ENCODE measurements around the gene PITRM1.

The PITRM1 gene

GRCh38 chr10:3100093-3100792 is 72.3 kb downstream of the PITRM1 start:
- H3K4me2 ChIP-seq (ENCODE audit: low read length, poor library complexity, severe bottlenecking): no peak overlapping the region
- no peaks in the 10 kb centered on the region for H3K9me3 ChIP-seq (ENCODE audit: control insufficient read depth, low read length)
- peaks cover 42% of the 10 kb centered on the region for H3K4me1 ChIP-seq (ENCODE audit: control insufficient read depth, insufficient read depth, low read depth, low read length)
- no peak overlapping the region for H3K23ac ChIP-seq (ENCODE audit: low read length in 2 of 2)
- peak overlapping the region; percentile 80 to 85 for H2BK12ac ChIP-seq (ENCODE audit: low read length in 2 of 2)
- H3K27ac ChIP-seq (ENCODE audit: low read length, poor library complexity, severe bottlenecking): no peak overlapping the region
- H3K14ac ChIP-seq (ENCODE audit: low read length in 2 of 2): peak overlapping the region in 1 of 2 experiments; percentile 5
- H3K4ac ChIP-seq (ENCODE audit: low read depth in 1 of 2, low read length in 2 of 2): peak overlapping the region in 1 of 2 experiments; percentile 0
- peak overlapping the region; percentile 50 for H2BK120ac ChIP-seq (ENCODE audit: low read depth, low read length)
- no peak overlapping the region for H2AK5ac ChIP-seq (ENCODE audit: low read length, severe bottlenecking)
- H3K79me1 ChIP-seq (replicated peaks; ENCODE audit: low read length, poor library complexity, severe bottlenecking): peaks cover 24% of the 10 kb centered on the region
- DNase-seq: no peak
- H4K8ac ChIP-seq (ENCODE audit: low read length): no peak overlapping the region
- peaks cover 32 to 43% of the 10 kb centered on the region in 2 experiments for H3K36me3 ChIP-seq (ENCODE audit: control insufficient read depth in 1 of 2, insufficient read depth in 2 of 2, low read depth in 1 of 2, low read length in 2 of 2)
- no peak overlapping the region for H3K9ac ChIP-seq (ENCODE audit: low read length)
- 98% methylated on average over 19 of the region's 19 CpGs for WGBS
- no peak overlapping the region for H3K4me3 ChIP-seq (ENCODE audit: insufficient read depth in 1 of 2, low read depth in 1 of 2, low read length in 2 of 2)
- H4K91ac ChIP-seq (ENCODE audit: low read length): peak overlapping the region; percentile 86
- H3K27me3 ChIP-seq (ENCODE audit: control insufficient read depth in 1 of 2, insufficient read depth in 1 of 2, low read length in 2 of 2): no peaks in the 10 kb centered on the region
- H2BK15ac ChIP-seq (ENCODE audit: low read depth, poor library complexity, severe bottlenecking): peak overlapping the region; percentile 6
- H2BK5ac ChIP-seq (ENCODE audit: low read depth, low read length, poor library complexity, severe bottlenecking): no peak overlapping the region
- H3K18ac ChIP-seq (ENCODE audit: low read depth in 1 of 2, low read length in 2 of 2): peak overlapping the region; percentile 8 to 22
- H2AFZ ChIP-seq (ENCODE audit: low read depth, low read length): no peak overlapping the region

GRCh38 chr10:3099291-3100092 is 73.1 kb downstream of the PITRM1 start:
- H3K9ac ChIP-seq (ENCODE audit: low read length): peak overlapping the region; percentile 44
- H2AFZ ChIP-seq (ENCODE audit: low read depth, low read length): no peak overlapping the region
- peak overlapping the region; percentile 23 for H2AK5ac ChIP-seq (ENCODE audit: low read length, severe bottlenecking)
- peaks cover 39% of the 10 kb centered on the region for H3K4me1 ChIP-seq (ENCODE audit: control insufficient read depth, insufficient read depth, low read depth, low read length)
- peak overlapping the region; percentile 25 for H3K27ac ChIP-seq (ENCODE audit: low read length, poor library complexity, severe bottlenecking)
- peak overlapping the region; percentile 45 for H2BK120ac ChIP-seq (ENCODE audit: low read depth, low read length)
- H2BK12ac ChIP-seq (ENCODE audit: low read length in 2 of 2): peak overlapping the region; percentile 80 to 85
- H4K8ac ChIP-seq (ENCODE audit: low read length): peak overlapping the region; percentile 79
- peak overlapping the region; percentile 8 to 22 for H3K18ac ChIP-seq (ENCODE audit: low read depth in 1 of 2, low read length in 2 of 2)
- H3K36me3 ChIP-seq (ENCODE audit: control insufficient read depth in 1 of 2, insufficient read depth in 2 of 2, low read depth in 1 of 2, low read length in 2 of 2): peaks cover 27 to 36% of the 10 kb centered on the region in 2 experiments
- peaks cover 17% of the 10 kb centered on the region for H3K79me1 ChIP-seq (replicated peaks; ENCODE audit: low read length, poor library complexity, severe bottlenecking)
- no peak overlapping the region for H3K4me2 ChIP-seq (ENCODE audit: low read length, poor library complexity, severe bottlenecking)
- no peak overlapping the region for H3K23ac ChIP-seq (ENCODE audit: low read length in 2 of 2)
- peak overlapping the region; percentile 78 to 79 for H3K4ac ChIP-seq (ENCODE audit: low read depth in 1 of 2, low read length in 2 of 2)
- no peaks in the 10 kb centered on the region for H3K27me3 ChIP-seq (ENCODE audit: control insufficient read depth in 1 of 2, insufficient read depth in 1 of 2, low read length in 2 of 2)
- H3K4me3 ChIP-seq (ENCODE audit: insufficient read depth in 1 of 2, low read depth in 1 of 2, low read length in 2 of 2): peak overlapping the region in 1 of 2 experiments; percentile 51
- H4K91ac ChIP-seq (ENCODE audit: low read length): peak overlapping the region; percentile 86
- peak; percentile 94 for DNase-seq
- peak overlapping the region; percentile 6 for H2BK15ac ChIP-seq (ENCODE audit: low read depth, poor library complexity, severe bottlenecking)
- 77% methylated on average over 21 of the region's 22 CpGs for WGBS
- no peaks in the 10 kb centered on the region for H3K9me3 ChIP-seq (ENCODE audit: control insufficient read depth, low read length)
- no peak overlapping the region for H2BK5ac ChIP-seq (ENCODE audit: low read depth, low read length, poor library complexity, severe bottlenecking)
- H3K14ac ChIP-seq (ENCODE audit: low read length in 2 of 2): peak overlapping the region in 1 of 2 experiments; percentile 5

GRCh38 chr10:3098689-3099088 is 73.9 kb downstream of the PITRM1 start:
- Histone ChIP-seq H3K4me2 (ENCODE audit: low read length, poor library complexity, severe bottlenecking) (no peak overlapping the region), H2AFZ (ENCODE audit: low read depth, low read length) (no peak overlapping the region), H2BK120ac (ENCODE audit: low read depth, low read length) (no peak overlapping the region), H3K9ac (ENCODE audit: low read length) (peak overlapping the region; percentile 44), H4K8ac (ENCODE audit: low read length) (peak overlapping the region; percentile 65), H3K23ac (ENCODE audit: low read length in 2 of 2) (no peak overlapping the region), H2BK15ac (ENCODE audit: low read depth, poor library complexity, severe bottlenecking) (no peak overlapping the region), H3K36me3 (ENCODE audit: control insufficient read depth in 1 of 2, insufficient read depth in 2 of 2, low read depth in 1 of 2, low read length in 2 of 2) (peaks cover 19 to 31% of the 10 kb centered on the region in 2 experiments), H3K4ac (ENCODE audit: low read depth in 1 of 2, low read length in 2 of 2) (peak overlapping the region; percentile 78 to 83), H3K9me3 (ENCODE audit: control insufficient read depth, low read length) (no peaks in the 10 kb centered on the region), H3K18ac (ENCODE audit: low read depth in 1 of 2, low read length in 2 of 2) (peak overlapping the region; percentile 23 to 86), H2AK5ac (ENCODE audit: low read length, severe bottlenecking) (peak overlapping the region; percentile 11), H2BK12ac (ENCODE audit: low read length in 2 of 2) (peak overlapping the region; percentile 85 to 99), H3K4me1 (ENCODE audit: control insufficient read depth, insufficient read depth, low read depth, low read length) (peaks cover 42% of the 10 kb centered on the region), H2BK5ac (ENCODE audit: low read depth, low read length, poor library complexity, severe bottlenecking) (no peak overlapping the region), H3K27ac (ENCODE audit: low read length, poor library complexity, severe bottlenecking) (no peak overlapping the region), H3K79me1 (replicated peaks; ENCODE audit: low read length, poor library complexity, severe bottlenecking) (peaks cover 15% of the 10 kb centered on the region), H3K27me3 (ENCODE audit: control insufficient read depth in 1 of 2, insufficient read depth in 1 of 2, low read length in 2 of 2) (no peaks in the 10 kb centered on the region), H3K4me3 (ENCODE audit: insufficient read depth in 1 of 2, low read depth in 1 of 2, low read length in 2 of 2) (no peak overlapping the region), H4K91ac (ENCODE audit: low read length) (peak overlapping the region; percentile 78), H3K14ac (ENCODE audit: low read length in 2 of 2) (peak overlapping the region in 1 of 2 experiments; percentile 37)
- WGBS: 82% methylated on average over 10 of the region's 11 CpGs
- DNase-seq: no peak

GRCh38 chr10:3097160-3097559 is 75.4 kb downstream of the PITRM1 start:
- no peak for DNase-seq
- WGBS: 91% methylated on average over 9 of the region's 9 CpGs
- H3K9ac ChIP-seq (ENCODE audit: low read length): no peak overlapping the region

More at GRCh38 chr10:3097160-3097559, 75.4 kb downstream of the PITRM1 start:
- Histone ChIP-seq H3K79me1 (replicated peaks; ENCODE audit: low read length, poor library complexity, severe bottlenecking) (peaks cover 11% of the 10 kb centered on the region), H3K27ac (ENCODE audit: low read length, poor library complexity, severe bottlenecking) (peak overlapping the region; percentile 79), H2BK15ac (ENCODE audit: low read depth, poor library complexity, severe bottlenecking) (peak overlapping the region; percentile 90), H3K14ac (ENCODE audit: low read length in 2 of 2) (no peak overlapping the region), H2BK5ac (ENCODE audit: low read depth, low read length, poor library complexity, severe bottlenecking) (peak overlapping the region; percentile 39), H3K27me3 (ENCODE audit: control insufficient read depth in 1 of 2, insufficient read depth in 1 of 2, low read length in 2 of 2) (no peaks in the 10 kb centered on the region), H3K4me2 (ENCODE audit: low read length, poor library complexity, severe bottlenecking) (no peak overlapping the region), H2AK5ac (ENCODE audit: low read length, severe bottlenecking) (peak overlapping the region; percentile 87), H4K8ac (ENCODE audit: low read length) (peak overlapping the region; percentile 88), H2BK120ac (ENCODE audit: low read depth, low read length) (peak overlapping the region; percentile 80), H3K4me3 (ENCODE audit: insufficient read depth in 1 of 2, low read depth in 1 of 2, low read length in 2 of 2) (no peak overlapping the region), H3K36me3 (ENCODE audit: control insufficient read depth in 1 of 2, insufficient read depth in 2 of 2, low read depth in 1 of 2, low read length in 2 of 2) (peaks cover 12 to 21% of the 10 kb centered on the region in 2 experiments), H3K9me3 (ENCODE audit: control insufficient read depth, low read length) (no peaks in the 10 kb centered on the region), H2AFZ (ENCODE audit: low read depth, low read length) (peak overlapping the region; percentile 30), H3K18ac (ENCODE audit: low read depth in 1 of 2, low read length in 2 of 2) (peak overlapping the region; percentile 94 to 98), H3K23ac (ENCODE audit: low read length in 2 of 2) (no peak overlapping the region), H3K4ac (ENCODE audit: low read depth in 1 of 2, low read length in 2 of 2) (peak overlapping the region in 1 of 2 experiments; percentile 73), H4K91ac (ENCODE audit: low read length) (peak overlapping the region; percentile 91), H2BK12ac (ENCODE audit: low read length in 2 of 2) (peak overlapping the region; percentile 94 to 98), H3K4me1 (ENCODE audit: control insufficient read depth, insufficient read depth, low read depth, low read length) (peaks cover 48% of the 10 kb centered on the region)
